BJ (cell line): Measurements from ENCODE around the gene CYP2W1. TPM values are rescaled to one million over a fixed set of nuclear protein-coding genes. Genes with fewer than 3 reads are reported as not detected.
A peak's percentile ranks its signal among the peaks of the same experiment; 100 is the strongest.

Experiments used
- CTCF ChIA-PET: fragments of 350-600 bp; formaldehyde crosslinking; extraction: SDS; loops from one replicate; lab custom pipeline; 2021; ENCODE audit warnings: antibody characterized with exemption, inconsistent platforms; lab: Yijun Ruan, JAX
- POLR2A ChIA-PET: fragments of 300-600 bp; sonication (Branson Sonifier 250); formaldehyde crosslinking; extraction: SDS; loops from one replicate; lab custom pipeline; 2021; ENCODE audit warnings: antibody characterized with exemption; lab: Charles Lee
- DNase-seq: peaks from one replicate; pipeline ENCODE4 v3.0.0-alpha.2; 2011; ENCODE audit warnings: low read depth
- H3K27me3 ChIP-seq: 2 replicates; pipeline ENCODE4 v1.6.0; 2011; ENCODE audit warnings: low read length; ENCODE audit not compliant: control insufficient read depth, insufficient read depth
- H3K36me3 ChIP-seq: 2 replicates; pipeline ENCODE4 v1.5.1; 2011; ENCODE audit warnings: low read length; ENCODE audit not compliant: control insufficient read depth, insufficient read depth
- H3K4me3 ChIP-seq: 2 replicates; pipeline ENCODE4 v1.5.1; 2011; ENCODE audit warnings: low read depth, mild to moderate bottlenecking, control low read depth, low read length
- CTCF ChIP-seq: IDR thresholded peaks from 2 replicates; pipeline ENCODE4 v1.5.1; 2011; ENCODE audit warnings: low read depth, mild to moderate bottlenecking, control low read depth, inconsistent platforms, low read length, moderate library complexity; ENCODE audit not compliant: insufficient read depth
- polyA plus RNA-seq: library from polyadenylated mRNA; depleted of rRNA; stranded (reverse); fragments of >200 nt; gene quantifications from 2 replicates; pipeline ENCODE4 v1.2.3, GENCODE V29; 2011

Gene CYP2W1
- polyA plus RNA-seq, 1 experiment, result not detected

GRCh38 chr7:970744-971143, 12.2 kb upstream of the CYP2W1 start:
- Histone ChIP-seq H3K27me3 (no peaks in the 10 kb centered on the region), H3K4me3 (no peak overlapping the region), H3K36me3 (peaks cover 30% of the 10 kb centered on the region)
- TF ChIP-seq CTCF, result no peak
- ChIA-PET POLR2A (no interaction called here), CTCF (interaction anchor here (1.5 kb wide), 1 partner anchor 22 kb away, joined by 6 read pairs; no protein-coding TSS in a partner anchor)
- no peak for DNase-seq

- Histone ChIP-seq H3K4me3 (no peak overlapping the region), H3K36me3 (peaks cover 28% of the 10 kb centered on the region), H3K27me3 (no peaks in the 10 kb centered on the region)
- no peak for DNase-seq
- no peak for TF ChIP-seq CTCF
- CTCF ChIA-PET, result interaction anchor here (0.8 to 1.5 kb wide), 2 partner anchors 94 to 204 kb away, joined by 3 read pairs; no protein-coding TSS in a partner anchor
- POLR2A ChIA-PET, result no interaction called here
Measured at GRCh38 chr7:972110-972509, 10.9 kb upstream of the CYP2W1 start.

- CTCF ChIA-PET, result interaction anchor here (0.6 to 6.7 kb wide), 6 partner anchors 20 to 650 kb away, joined by 3 to 68 read pairs (median 3); no protein-coding TSS in a partner anchor
- DNase-seq, result no peak
Measured at GRCh38 chr7:972676-973309, 10.2 kb upstream of the CYP2W1 start.

GRCh38 chr7:973312-973711, 9.7 kb upstream of the CYP2W1 start:
- ChIA-PET POLR2A (no interaction called here), CTCF (interaction anchor here (0.6 to 6.7 kb wide), 5 partner anchors 19 to 651 kb away, joined by 3 to 68 read pairs (median 3); no protein-coding TSS in a partner anchor)
- H3K4me3 ChIP-seq, result no peak overlapping the region
- H3K27me3 ChIP-seq, result no peaks in the 10 kb centered on the region
- TF ChIP-seq CTCF, result no peak
- peaks cover 21% of the 10 kb centered on the region for H3K36me3 ChIP-seq
- DNase-seq, result no peak

More at GRCh38 chr7:972676-973309, 10.2 kb upstream of the CYP2W1 start:
- H3K27me3 ChIP-seq, result no peaks in the 10 kb centered on the region
- POLR2A ChIA-PET, result no interaction called here
- H3K36me3 ChIP-seq, result peaks cover 24% of the 10 kb centered on the region
- H3K4me3 ChIP-seq, result no peak overlapping the region
- no peak for TF ChIP-seq CTCF

GRCh38 chr7:974172-974571, 8.8 kb upstream of the CYP2W1 start:
- CTCF ChIA-PET, result interaction anchor here (1.3 to 6.7 kb wide), 4 partner anchors 17 to 91 kb away, joined by 4 to 68 read pairs (median 14); no protein-coding TSS in a partner anchor
- no peak for DNase-seq
- H3K4me3 ChIP-seq, result peak overlapping the region; percentile 100
- no peaks in the 10 kb centered on the region for H3K27me3 ChIP-seq
- TF ChIP-seq CTCF, result no peak
- peaks cover 18% of the 10 kb centered on the region for H3K36me3 ChIP-seq
- POLR2A ChIA-PET, result interaction anchor here (0.5 to 0.7 kb wide), 2 partner anchors 65 to 124 kb away, joined by 4 to 6 read pairs; no protein-coding TSS in a partner anchor
